HEK293 (cell line): ENCODE results near the gene REEP6.
A peak's percentile ranks its signal among the peaks of the same experiment; 100 is the strongest.

Experiments used
- CTCF ChIA-PET: fragments of 350-600 bp; formaldehyde crosslinking; extraction: SDS; loops from one replicate; lab custom pipeline; 2021; ENCODE audit warnings: antibody characterized with exemption; lab: Yijun Ruan, JAX
- POLR2A ChIA-PET: fragments of 300-600 bp; formaldehyde crosslinking; extraction: SDS; loops from one replicate; lab custom pipeline; 2020; ENCODE audit warnings: antibody characterized with exemption, inconsistent platforms; lab: Yijun Ruan, JAX
- H3K27ac ChIP-seq: fragments of 200-500 bp; sonication (Bioruptor generic); 2 replicates; pipeline ENCODE4 v1.5.1; 2014; ENCODE audit warnings: low read depth, low read length, control low read depth, inconsistent platforms; ENCODE audit errors: extremely low read depth
- H3K36me3 ChIP-seq, 2 experiments: fragments of 200-500 bp in 1 of 2; sonication (Bioruptor generic) in 1 of 2; 1 replicate in 1 of 2; 2 replicates in 1 of 2; pipeline ENCODE4 v1.5.1; 2014 to 2017; ENCODE audit warnings: inconsistent platforms in 2 of 2, low read length in 2 of 2; ENCODE audit not compliant: control insufficient read depth in 2 of 2, insufficient read depth in 1 of 2
- H3K4me1 ChIP-seq: fragments of 200-500 bp; sonication (Bioruptor generic); 2 replicates; pipeline ENCODE4 v1.5.1; 2014; ENCODE audit warnings: mild to moderate bottlenecking, low read length, inconsistent platforms; ENCODE audit not compliant: control insufficient read depth, insufficient read depth
- H3K4me3 ChIP-seq: 2 replicates; pipeline ENCODE4 v1.5.1; 2011; ENCODE audit warnings: low read depth, mild to moderate bottlenecking, control low read depth, low read length, moderate library complexity
- H3K9me3 ChIP-seq: fragments of 200-500 bp; sonication (Bioruptor generic); 2 replicates; pipeline ENCODE4 v1.5.1; 2014; ENCODE audit warnings: low read depth, low read length, inconsistent platforms; ENCODE audit not compliant: control insufficient read depth, insufficient read depth
- GLIS1 ChIP-seq: fragments of 450-650 bp; formaldehyde crosslinking; IDR thresholded peaks from 2 replicates; pipeline ENCODE4 v1.5.1; 2016; ENCODE audit warnings: missing biosample characterization, missing genetic modification characterization
- HOXC10 ChIP-seq: sonication (generic); formaldehyde crosslinking; IDR thresholded peaks from 2 replicates; pipeline ENCODE4 v1.8.1; 2023; ENCODE audit warnings: mild to moderate bottlenecking, missing genetic modification reagents
- ZBTB48 ChIP-seq: fragments of 450-650 bp; formaldehyde crosslinking; IDR thresholded peaks from 2 replicates; pipeline ENCODE4 v1.5.1; 2016; ENCODE audit warnings: missing biosample characterization, missing genetic modification characterization
- ZBTB8A ChIP-seq: fragments of 450-650 bp; formaldehyde crosslinking; IDR thresholded peaks from 2 replicates; pipeline ENCODE4 v1.5.1; 2016; ENCODE audit warnings: missing biosample characterization, missing genetic modification characterization
- ZNF10 ChIP-seq: fragments of 450-650 bp; formaldehyde crosslinking; IDR thresholded peaks from 2 replicates; pipeline ENCODE4 v1.5.1; 2017; ENCODE audit warnings: missing biosample characterization, missing genetic modification characterization
- ZNF121 ChIP-seq: fragments of 450-650 bp; formaldehyde crosslinking; IDR thresholded peaks from 2 replicates; pipeline ENCODE4 v1.5.1; 2016; ENCODE audit warnings: missing biosample characterization, missing genetic modification characterization
- ZNF146 ChIP-seq: fragments of 450-650 bp; formaldehyde crosslinking; IDR thresholded peaks from 2 replicates; pipeline ENCODE4 v1.5.1; 2016; ENCODE audit warnings: missing biosample characterization, missing genetic modification characterization
- ZNF148 ChIP-seq: fragments of 450-650 bp; formaldehyde crosslinking; IDR thresholded peaks from 2 replicates; pipeline ENCODE4 v1.5.0; 2017; ENCODE audit warnings: missing biosample characterization, missing genetic modification characterization, borderline replicate concordance
- ZNF169 ChIP-seq: fragments of 450-650 bp; formaldehyde crosslinking; IDR thresholded peaks from 2 replicates; pipeline ENCODE4 v1.5.1; 2016; ENCODE audit warnings: missing biosample characterization, missing genetic modification characterization
- ZNF184 ChIP-seq: fragments of 450-650 bp; IDR thresholded peaks from 2 replicates; pipeline ENCODE4 v1.5.1; 2018; ENCODE audit warnings: missing biosample characterization, mild to moderate bottlenecking, missing genetic modification characterization
- ZNF211 ChIP-seq: fragments of 450-650 bp; formaldehyde crosslinking; IDR thresholded peaks from 2 replicates; pipeline ENCODE4 v1.5.1; 2016; ENCODE audit warnings: low read depth, missing biosample characterization, missing genetic modification characterization
- ZNF221 ChIP-seq: fragments of 450-650 bp; formaldehyde crosslinking; IDR thresholded peaks from 2 replicates; pipeline ENCODE4 v1.5.1; 2017; ENCODE audit warnings: missing biosample characterization, missing genetic modification characterization, borderline replicate concordance
- ZNF280C ChIP-seq: fragments of 450-650 bp; formaldehyde crosslinking; IDR thresholded peaks from 2 replicates; pipeline ENCODE4 v1.5.1; 2016; ENCODE audit warnings: missing biosample characterization, missing genetic modification characterization
- ZNF292 ChIP-seq: fragments of 450-650 bp; formaldehyde crosslinking; IDR thresholded peaks from 2 replicates; pipeline ENCODE4 v1.5.1; 2016; ENCODE audit warnings: low read depth, missing biosample characterization, missing genetic modification characterization, borderline replicate concordance
- ZNF362 ChIP-seq: fragments of 450-650 bp; formaldehyde crosslinking; IDR thresholded peaks from 2 replicates; pipeline ENCODE4 v1.5.1; 2016; ENCODE audit warnings: missing biosample characterization, missing genetic modification characterization
- ZNF514 ChIP-seq: fragments of 450-650 bp; formaldehyde crosslinking; IDR thresholded peaks from 2 replicates; pipeline ENCODE4 v1.5.1; 2016; ENCODE audit warnings: missing biosample characterization, missing genetic modification characterization
- ZNF639 ChIP-seq: fragments of 450-650 bp; formaldehyde crosslinking; IDR thresholded peaks from 2 replicates; pipeline ENCODE4 v1.5.1; 2016; ENCODE audit warnings: missing biosample characterization, missing genetic modification characterization
- ZNF664 ChIP-seq: fragments of 450-650 bp; formaldehyde crosslinking; IDR thresholded peaks from 2 replicates; pipeline ENCODE4 v1.5.1; 2016; ENCODE audit warnings: missing biosample characterization, missing genetic modification characterization
- ZNF843 ChIP-seq: fragments of 450-650 bp; formaldehyde crosslinking; IDR thresholded peaks from 2 replicates; pipeline ENCODE4 v1.5.1; 2016; ENCODE audit warnings: missing biosample characterization, missing genetic modification characterization

REEP6 gene

DNA sequence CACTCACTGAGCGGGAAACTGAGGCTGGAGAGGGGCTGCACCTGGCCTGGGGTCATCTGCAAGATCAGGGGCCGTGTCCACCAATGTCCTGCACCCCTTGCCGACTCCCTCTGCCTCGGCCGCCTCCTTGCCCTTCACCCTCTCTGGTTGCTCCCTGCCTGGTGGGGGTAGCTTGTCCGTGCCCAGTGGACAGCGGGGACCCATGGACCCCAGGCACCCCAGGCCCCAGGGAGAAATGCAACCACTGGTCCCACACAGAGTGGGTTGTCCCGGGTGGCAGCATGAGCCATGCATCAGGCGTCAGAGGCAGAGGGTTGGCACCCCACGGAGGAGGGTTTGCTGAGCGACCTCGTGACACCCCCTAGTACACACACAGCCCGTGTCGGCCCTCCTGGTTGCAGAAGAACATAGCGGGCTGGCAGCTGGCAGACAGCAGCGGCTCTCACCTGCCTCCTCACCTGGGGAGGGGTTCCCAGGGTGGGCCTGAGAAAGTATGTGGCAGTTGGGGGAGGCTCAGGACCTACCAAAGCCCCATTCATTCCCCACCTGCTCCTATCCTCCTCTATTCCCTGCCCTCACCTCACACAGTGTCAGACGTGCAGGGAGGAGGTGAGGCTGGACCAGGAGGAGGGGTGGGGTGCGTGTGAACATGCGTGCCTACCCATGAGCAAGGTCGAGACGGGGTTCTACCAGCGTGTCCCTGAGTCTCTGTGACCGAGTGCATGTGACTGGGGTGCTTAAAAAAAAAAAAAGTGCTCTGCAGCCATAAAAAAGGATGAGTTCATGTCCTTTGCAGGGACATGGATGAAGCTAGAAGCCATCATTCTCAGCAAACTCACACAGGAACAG is 13.2 kb downstream of the REEP6 start:
- Histone ChIP-seq H3K27ac (no peak overlapping the region), H3K9me3 (no peaks in the 10 kb centered on the region), H3K4me1 (peaks cover 3% of the 10 kb centered on the region; the same call in 1 of the 2 replicates), H3K36me3 (no peaks in the 10 kb centered on the region), H3K4me3 (no peak overlapping the region)
- TF ChIP-seq ZNF292 (tag by site-specific recombination) (no peak), ZNF146 (tag by site-specific recombination) (0 out of 2 replicates have a peak, but pooled peaks have one; percentile 12)
- ChIA-PET CTCF (interaction anchor here (0.7 to 1.2 kb wide), 6 partner anchors 10 to 201 kb away, joined by 3 to 4 read pairs (median 3); partner anchors contain the start of gene PCSK4), POLR2A (interaction anchor here (0.6 kb wide), 1 partner anchor 13 kb away, joined by 6 read pairs; the partner anchor contains the start of gene REEP6)

DNA sequence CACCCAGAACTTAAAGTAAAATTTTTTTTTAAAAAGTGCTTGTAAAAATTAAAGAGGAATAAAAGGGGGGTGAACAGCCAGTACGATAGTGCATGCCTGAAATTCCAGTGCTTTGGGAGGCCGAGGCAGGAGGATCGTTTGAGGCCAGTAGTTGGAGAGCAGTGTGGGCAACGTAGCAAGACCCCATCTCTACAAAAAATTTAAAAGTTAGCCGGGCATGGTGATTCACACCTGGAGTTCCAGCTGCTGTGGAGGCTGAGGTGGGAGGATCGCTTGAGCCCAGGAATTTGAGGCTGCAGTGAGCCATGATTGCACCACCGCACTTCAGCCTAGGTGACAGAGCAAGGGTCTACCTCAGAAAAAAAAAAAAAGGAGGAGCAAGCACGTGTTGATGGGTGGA is 14.0 kb downstream of the REEP6 start:
- ChIA-PET POLR2A (interaction anchor here (0.6 kb wide), 1 partner anchor 14 kb away, joined by 6 read pairs; the partner anchor contains the start of gene REEP6), CTCF (interaction anchor here (0.7 kb wide), 1 partner anchor 201 kb away, joined by 3 read pairs; no protein-coding TSS in a partner anchor)
- no peak for TF ChIP-seq ZNF148 (tag by site-specific recombination)
- 0 out of 2 replicates have a peak, but pooled peaks have one; percentile 5 for TF ChIP-seq ZBTB8A
- TF ChIP-seq ZNF664 (tag by site-specific recombination): no peak
- TF ChIP-seq ZNF121 (tag by site-specific recombination): peak; percentile 78
- Histone ChIP-seq H3K27ac (no peak overlapping the region), H3K4me1 (peaks cover 3% of the 10 kb centered on the region; the same call in 1 of the 2 replicates), H3K4me3 (no peak overlapping the region), H3K9me3 (no peaks in the 10 kb centered on the region), H3K36me3 (no peaks in the 10 kb centered on the region)

GRCh38 chr19:1505991-1506881 is 15.3 kb downstream of the REEP6 start:
- Histone ChIP-seq H3K4me1 (peaks cover 3% of the 10 kb centered on the region; the same call in 1 of the 2 replicates), H3K4me3 (no peak overlapping the region), H3K27ac (no peak overlapping the region), H3K36me3 (no peaks in the 10 kb centered on the region), H3K9me3 (no peaks in the 10 kb centered on the region)
- POLR2A ChIA-PET: interaction anchor here (0.6 to 1.6 kb wide), 2 partner anchors 15 to 89 kb away, joined by 3 read pairs; partner anchors contain the start of gene REEP6
- CTCF ChIA-PET: interaction anchor here (0.6 kb wide), 1 partner anchor 312 kb away, joined by 4 read pairs; no protein-coding TSS in a partner anchor
- TF ChIP-seq GLIS1 (tag by site-specific recombination): peak; percentile 38
- no peak for TF ChIP-seq ZNF514
- TF ChIP-seq ZNF184 (tag by site-specific recombination): no peak
- no peak for TF ChIP-seq ZNF169 (tag by site-specific recombination)
- no peak for TF ChIP-seq HOXC10 (CRISPR knock-in tag)
- TF ChIP-seq ZNF362: no peak
- TF ChIP-seq ZNF10 (tag by site-specific recombination): no peak
- no peak for TF ChIP-seq ZNF211 (tag by site-specific recombination)
- no peak for TF ChIP-seq ZNF843
- TF ChIP-seq ZNF221: no peak
- TF ChIP-seq ZNF639 (tag by site-specific recombination): no peak
- TF ChIP-seq ZBTB48 (tag by site-specific recombination): no peak
- no peak for TF ChIP-seq ZNF280C (tag by site-specific recombination)
